ENCODE measurements around the gene CEACAM19.

DNA sequence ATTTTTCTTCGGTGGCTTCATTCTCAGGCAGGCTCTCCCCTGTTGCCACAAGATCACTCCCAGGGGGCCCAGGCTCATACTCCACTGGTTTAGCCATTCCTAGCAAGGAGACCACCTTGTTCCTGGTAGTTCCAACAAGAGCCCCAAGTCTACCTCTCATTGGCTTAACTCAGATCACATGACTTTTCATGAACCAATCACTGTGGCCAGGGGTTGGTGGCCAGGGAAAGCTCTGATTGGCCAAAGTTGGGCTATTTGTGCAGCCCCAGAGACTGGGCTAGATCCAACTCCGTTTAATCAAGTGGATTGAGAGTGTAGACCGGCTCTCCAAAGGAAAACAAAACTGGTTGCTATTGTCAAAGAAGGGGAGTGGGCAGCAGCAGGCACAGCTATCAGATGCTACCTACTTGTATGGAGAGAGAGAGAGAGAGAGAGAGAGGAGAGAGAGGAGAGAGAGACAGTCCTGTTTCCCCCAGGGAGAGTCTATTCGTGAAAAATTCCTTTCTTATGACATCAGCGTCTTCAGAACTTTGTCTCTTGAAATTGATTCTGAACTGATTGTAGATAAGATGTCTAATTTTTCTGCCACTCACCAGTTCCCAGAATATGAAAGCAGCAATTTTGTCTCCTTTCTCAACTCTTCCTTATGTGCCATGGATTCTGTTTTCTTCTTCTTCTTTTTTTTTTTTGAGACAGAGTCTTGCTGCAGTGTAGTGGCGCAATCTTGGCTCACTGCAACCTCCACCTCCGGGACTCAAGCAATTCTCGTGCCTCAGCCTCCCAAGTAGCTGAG is 5.9 kb downstream of the CEACAM19 start:
- TF ChIP-seq, protein P1, sequence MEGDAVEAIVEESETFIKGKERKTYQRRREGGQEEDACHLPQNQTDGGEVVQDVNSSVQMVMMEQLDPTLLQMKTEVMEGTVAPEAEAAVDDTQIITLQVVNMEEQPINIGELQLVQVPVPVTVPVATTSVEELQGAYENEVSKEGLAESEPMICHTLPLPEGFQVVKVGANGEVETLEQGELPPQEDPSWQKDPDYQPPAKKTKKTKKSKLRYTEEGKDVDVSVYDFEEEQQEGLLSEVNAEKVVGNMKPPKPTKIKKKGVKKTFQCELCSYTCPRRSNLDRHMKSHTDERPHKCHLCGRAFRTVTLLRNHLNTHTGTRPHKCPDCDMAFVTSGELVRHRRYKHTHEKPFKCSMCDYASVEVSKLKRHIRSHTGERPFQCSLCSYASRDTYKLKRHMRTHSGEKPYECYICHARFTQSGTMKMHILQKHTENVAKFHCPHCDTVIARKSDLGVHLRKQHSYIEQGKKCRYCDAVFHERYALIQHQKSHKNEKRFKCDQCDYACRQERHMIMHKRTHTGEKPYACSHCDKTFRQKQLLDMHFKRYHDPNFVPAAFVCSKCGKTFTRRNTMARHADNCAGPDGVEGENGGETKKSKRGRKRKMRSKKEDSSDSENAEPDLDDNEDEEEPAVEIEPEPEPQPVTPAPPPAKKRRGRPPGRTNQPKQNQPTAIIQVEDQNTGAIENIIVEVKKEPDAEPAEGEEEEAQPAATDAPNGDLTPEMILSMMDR (IDR thresholded peaks at IDR 0.05; ENCODE audit: low read depth, low read length): no peak
- TF ChIP-seq POLR2A (IDR thresholded peaks at IDR 0.05; ENCODE audit: extremely low read depth, insufficient read length) (no peak), MYC (IDR thresholded peaks at IDR 0.05; ENCODE audit: low read depth, low read length) (no peak)
